ENCODE measurements around the gene TSEN2.

TSEN2 gene

GRCh38 chr3:12503126-12503957 lies 19.1 kb downstream of the TSEN2 start:
- H3K27me3 Mint-ChIP-seq = no peaks in the 10 kb centered on the region
- peaks cover 25% of the 10 kb centered on the region for H3K36me3 Mint-ChIP-seq
- H3K4me1 Mint-ChIP-seq = no peaks in the 10 kb centered on the region
- no peak overlapping the region for H3K4me3 Mint-ChIP-seq
- H3K9me3 Mint-ChIP-seq = no peaks in the 10 kb centered on the region
- H3K27ac Mint-ChIP-seq = peak overlapping the region; percentile 35

- H3K36me3 Mint-ChIP-seq = peaks cover 21% of the 10 kb centered on the region
- no peaks in the 10 kb centered on the region for H3K4me1 Mint-ChIP-seq
- H3K27me3 Mint-ChIP-seq = no peaks in the 10 kb centered on the region
- no peaks in the 10 kb centered on the region for H3K9me3 Mint-ChIP-seq
- no peak overlapping the region for H3K4me3 Mint-ChIP-seq
- H3K27ac Mint-ChIP-seq = no peak overlapping the region
These were observed 22.0 kb downstream of the TSEN2 start for GRCh38 chr3:12506201-12506709.

- H3K4me1 Mint-ChIP-seq = no peaks in the 10 kb centered on the region
- H3K27ac Mint-ChIP-seq = no peak overlapping the region
- H3K36me3 Mint-ChIP-seq = peaks cover 21% of the 10 kb centered on the region
- H3K27me3 Mint-ChIP-seq = no peaks in the 10 kb centered on the region
- H3K9me3 Mint-ChIP-seq = no peaks in the 10 kb centered on the region
- no peak overlapping the region for H3K4me3 Mint-ChIP-seq
These were observed 23.5 kb downstream of the TSEN2 start for GRCh38 chr3:12507591-12508281.

- no peak overlapping the region for H3K27ac Mint-ChIP-seq
These were observed 24.0 kb downstream of the TSEN2 start for GRCh38 chr3:12508291-12508700.

GRCh38 chr3:12509466-12509865 lies 25.2 kb downstream of the TSEN2 start:
- H3K27ac Mint-ChIP-seq = no peak overlapping the region
- H3K27me3 Mint-ChIP-seq = no peaks in the 10 kb centered on the region
- no peaks in the 10 kb centered on the region for H3K4me1 Mint-ChIP-seq
- H3K9me3 Mint-ChIP-seq = no peaks in the 10 kb centered on the region
- H3K4me3 Mint-ChIP-seq = no peak overlapping the region
- peaks cover 8% of the 10 kb centered on the region for H3K36me3 Mint-ChIP-seq

More at GRCh38 chr3:12508291-12508700, 24.0 kb downstream of the TSEN2 start:
- Mint-ChIP-seq H3K4me1 (no peaks in the 10 kb centered on the region), H3K36me3 (peaks cover 18% of the 10 kb centered on the region), H3K4me3 (no peak overlapping the region), H3K9me3 (no peaks in the 10 kb centered on the region), H3K27me3 (no peaks in the 10 kb centered on the region)

- Mint-ChIP-seq H3K27me3 (no peaks in the 10 kb centered on the region), H3K4me3 (no peak overlapping the region), H3K9me3 (no peaks in the 10 kb centered on the region), H3K4me1 (no peaks in the 10 kb centered on the region), H3K36me3 (peaks cover 5% of the 10 kb centered on the region), H3K27ac (no peak overlapping the region)
These were observed 28.3 kb downstream of the TSEN2 start for GRCh38 chr3:12512534-12513118.

- no peak overlapping the region for H3K27ac Mint-ChIP-seq
- no peaks in the 10 kb centered on the region for H3K9me3 Mint-ChIP-seq
- H3K4me3 Mint-ChIP-seq = no peak overlapping the region
- H3K27me3 Mint-ChIP-seq = no peaks in the 10 kb centered on the region
- H3K36me3 Mint-ChIP-seq = peaks cover 5% of the 10 kb centered on the region
- H3K4me1 Mint-ChIP-seq = no peaks in the 10 kb centered on the region
These were observed 29.6 kb downstream of the TSEN2 start for GRCh38 chr3:12513694-12514446.

GRCh38 chr3:12515631-12516030 lies 31.4 kb downstream of the TSEN2 start:
- no peak overlapping the region for H3K27ac Mint-ChIP-seq
- H3K4me1 Mint-ChIP-seq = no peaks in the 10 kb centered on the region
- peaks cover 7% of the 10 kb centered on the region for H3K36me3 Mint-ChIP-seq
- no peaks in the 10 kb centered on the region for H3K27me3 Mint-ChIP-seq
- no peak overlapping the region for H3K4me3 Mint-ChIP-seq
- H3K9me3 Mint-ChIP-seq = no peaks in the 10 kb centered on the region

- H3K36me3 Mint-ChIP-seq = peaks cover 11% of the 10 kb centered on the region
These were observed 32.6 kb downstream of the TSEN2 start for GRCh38 chr3:12516873-12517272.

GRCh38 chr3:12518261-12519028 lies 34.2 kb downstream of the TSEN2 start:
- no peak overlapping the region for H3K4me3 Mint-ChIP-seq
- H3K27ac Mint-ChIP-seq = no peak overlapping the region
- H3K36me3 Mint-ChIP-seq = peaks cover 13% of the 10 kb centered on the region
- H3K9me3 Mint-ChIP-seq = no peaks in the 10 kb centered on the region
- no peaks in the 10 kb centered on the region for H3K27me3 Mint-ChIP-seq
- H3K4me1 Mint-ChIP-seq = no peaks in the 10 kb centered on the region

More at GRCh38 chr3:12516873-12517272, 32.6 kb downstream of the TSEN2 start:
- H3K27me3 Mint-ChIP-seq = no peaks in the 10 kb centered on the region
- no peak overlapping the region for H3K4me3 Mint-ChIP-seq
- H3K4me1 Mint-ChIP-seq = no peaks in the 10 kb centered on the region
- no peaks in the 10 kb centered on the region for H3K9me3 Mint-ChIP-seq
- no peak overlapping the region for H3K27ac Mint-ChIP-seq

GRCh38 chr3:12521010-12521409 lies 36.7 kb downstream of the TSEN2 start:
- H3K9me3 Mint-ChIP-seq = no peaks in the 10 kb centered on the region
- peaks cover 17% of the 10 kb centered on the region for H3K36me3 Mint-ChIP-seq
- no peaks in the 10 kb centered on the region for H3K27me3 Mint-ChIP-seq
- no peaks in the 10 kb centered on the region for H3K4me1 Mint-ChIP-seq
- no peak overlapping the region for H3K27ac Mint-ChIP-seq
- no peak overlapping the region for H3K4me3 Mint-ChIP-seq

GRCh38 chr3:12522721-12523120 lies 38.4 kb downstream of the TSEN2 start:
- H3K36me3 Mint-ChIP-seq = peaks cover 20% of the 10 kb centered on the region
- no peak overlapping the region for H3K4me3 Mint-ChIP-seq
- H3K27me3 Mint-ChIP-seq = no peaks in the 10 kb centered on the region
- H3K9me3 Mint-ChIP-seq = no peaks in the 10 kb centered on the region
- H3K27ac Mint-ChIP-seq = no peak overlapping the region
- no peaks in the 10 kb centered on the region for H3K4me1 Mint-ChIP-seq

GRCh38 chr3:12527757-12528143 lies 43.5 kb downstream of the TSEN2 start:
- no peaks in the 10 kb centered on the region for H3K27me3 Mint-ChIP-seq
- peaks cover 22% of the 10 kb centered on the region for H3K36me3 Mint-ChIP-seq
- H3K4me1 Mint-ChIP-seq = no peaks in the 10 kb centered on the region
- no peak overlapping the region for H3K4me3 Mint-ChIP-seq
- H3K9me3 Mint-ChIP-seq = no peaks in the 10 kb centered on the region
- H3K27ac Mint-ChIP-seq = no peak overlapping the region

- H3K36me3 Mint-ChIP-seq = peaks cover 17% of the 10 kb centered on the region
- H3K4me1 Mint-ChIP-seq = no peaks in the 10 kb centered on the region
- no peaks in the 10 kb centered on the region for H3K27me3 Mint-ChIP-seq
- no peak overlapping the region for H3K27ac Mint-ChIP-seq
- no peak overlapping the region for H3K4me3 Mint-ChIP-seq
- H3K9me3 Mint-ChIP-seq = no peaks in the 10 kb centered on the region
These were observed 47.9 kb downstream of the TSEN2 start for GRCh38 chr3:12532182-12532581.

- Mint-ChIP-seq H3K4me1 (no peaks in the 10 kb centered on the region), H3K27ac (no peak overlapping the region), H3K4me3 (no peak overlapping the region), H3K9me3 (no peaks in the 10 kb centered on the region), H3K36me3 (peaks cover 9% of the 10 kb centered on the region), H3K27me3 (no peaks in the 10 kb centered on the region)
These were observed 52.1 kb downstream of the TSEN2 start for GRCh38 chr3:12536423-12536822.

Measured in activated naive CD4-positive, alpha-beta T cell treated with anti-CD3 and anti-CD28 coated beads, Interleukin-2, amount 50 U/mL, for 24 hours (primary cell).